GM12892 (cell line): ENCODE measurements around the gene FOXS1.

Source experiments
- DNase-seq: peaks from one replicate; pipeline ENCODE4 v3.0.0; 2011; ENCODE audit not compliant: insufficient read length
- FAIRE-seq: peaks from 2 replicates; lab custom pipeline; 2011; peaks lifted over from hg19 to GRCh38; lab: Jason Lieb, UNC
- POLR2A ChIP-seq: IDR thresholded peaks from 2 replicates; pipeline ENCODE4 v1.6.1; 2011; ENCODE audit warnings: low read depth, low read length, control low read depth
- POLR2AphosphoS5 ChIP-seq: IDR thresholded peaks from 2 replicates; pipeline ENCODE4 v1.6.1; 2011; ENCODE audit warnings: low read depth, low read length, control low read depth
- TAF1 ChIP-seq: IDR thresholded peaks from 2 replicates; pipeline ENCODE4 v1.6.1; 2011; ENCODE audit warnings: low read depth, mild to moderate bottlenecking, control low read depth, low read length, borderline replicate concordance

The FOXS1 gene

DNA sequence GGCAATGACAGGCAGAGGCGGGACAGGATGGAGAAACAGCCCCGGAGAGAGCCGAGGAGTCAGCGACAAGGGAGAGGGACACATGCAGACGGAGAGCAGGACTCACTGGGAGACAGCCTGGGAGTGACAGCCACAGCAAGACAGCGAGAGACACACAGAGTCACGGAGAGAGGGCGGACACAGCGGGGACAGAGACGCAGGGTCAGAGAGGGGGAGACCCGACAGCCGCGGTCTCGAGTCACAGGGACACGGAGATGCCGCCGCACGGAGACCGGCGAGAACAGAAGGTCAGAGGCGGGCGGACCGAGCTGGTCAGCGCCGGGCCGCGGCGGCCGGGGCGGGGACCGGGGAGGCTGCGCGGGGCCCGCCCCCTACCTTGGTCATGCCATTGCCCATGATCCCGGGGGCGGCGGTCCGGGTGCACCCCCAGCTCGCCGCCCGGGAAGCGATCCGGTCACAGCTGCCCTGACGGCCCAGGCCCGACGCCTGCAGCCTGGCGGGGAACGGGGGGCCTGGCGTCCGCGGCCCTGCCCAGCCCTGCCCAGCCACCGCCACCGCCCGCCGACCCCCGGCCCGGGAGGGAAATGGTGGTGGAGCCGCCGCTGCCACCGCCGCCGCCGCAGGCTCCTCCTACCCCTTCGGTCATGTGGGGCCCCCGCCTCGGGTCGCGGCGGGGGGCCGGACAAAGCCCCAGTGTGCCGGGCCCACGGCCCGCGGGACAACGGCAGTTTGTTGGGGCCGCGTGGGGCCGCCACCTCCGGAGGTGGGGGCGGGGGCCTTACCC lies 24.7 kb upstream of the FOXS1 start, which contains the start of the genes DUSP15 and TTLL9:
Gene DUSP15, minus strand, starts transcription at position 586 of the 784 bp plus-strand sequence. Its CDS starts 190 bp downstream, at position 396.
Gene TTLL9, plus strand, starts transcription at position 693 of the 784 bp plus-strand sequence. CDS start 493 bp downstream, outside the sequence.
- FAIRE-seq, result no peak
- DNase-seq, result no peak

GRCh38 chr20:31869673-31869941 lies 24.2 kb upstream of the FOXS1 start:
- FAIRE-seq (no peak), DNase-seq (no peak)
- TF ChIP-seq TAF1 (no peak), POLR2A (no peak), POLR2AphosphoS5 (no peak)

More for the DNA sequence above, 24.7 kb upstream of the FOXS1 start, which contains the start of the genes DUSP15 and TTLL9:
- no peak for TF ChIP-seq TAF1
- TF ChIP-seq POLR2AphosphoS5, result no peak
- TF ChIP-seq POLR2A, result no peak

GRCh38 chr20:31868853-31869672 lies 23.7 kb upstream of the FOXS1 start:
- TF ChIP-seq POLR2A (no peak), TAF1 (no peak), POLR2AphosphoS5 (no peak)
- no peak for FAIRE-seq
- no peak for DNase-seq

DNA sequence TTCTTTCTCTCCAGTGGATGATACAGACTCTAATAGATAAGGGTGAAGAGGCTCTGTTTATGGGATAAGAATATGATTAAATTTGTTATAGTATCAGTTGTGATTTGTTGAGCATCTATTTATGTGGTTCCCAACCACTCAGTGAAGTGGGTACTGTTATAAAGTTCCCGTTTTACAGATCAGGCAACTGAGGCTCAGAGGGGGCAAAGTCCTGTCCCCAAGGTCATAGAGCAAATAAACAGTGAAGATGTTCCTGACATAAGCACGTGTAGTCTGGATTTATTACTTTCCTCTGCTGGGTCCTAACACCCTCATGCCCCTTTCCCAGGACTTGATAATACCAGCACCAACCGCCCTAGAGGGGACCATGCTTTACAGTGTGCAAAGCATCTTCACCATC lies 20.8 kb upstream of the FOXS1 start:
- FAIRE-seq (no peak), DNase-seq (no peak)
- TF ChIP-seq POLR2AphosphoS5 (no peak), POLR2A (no peak), TAF1 (no peak)

DNA sequence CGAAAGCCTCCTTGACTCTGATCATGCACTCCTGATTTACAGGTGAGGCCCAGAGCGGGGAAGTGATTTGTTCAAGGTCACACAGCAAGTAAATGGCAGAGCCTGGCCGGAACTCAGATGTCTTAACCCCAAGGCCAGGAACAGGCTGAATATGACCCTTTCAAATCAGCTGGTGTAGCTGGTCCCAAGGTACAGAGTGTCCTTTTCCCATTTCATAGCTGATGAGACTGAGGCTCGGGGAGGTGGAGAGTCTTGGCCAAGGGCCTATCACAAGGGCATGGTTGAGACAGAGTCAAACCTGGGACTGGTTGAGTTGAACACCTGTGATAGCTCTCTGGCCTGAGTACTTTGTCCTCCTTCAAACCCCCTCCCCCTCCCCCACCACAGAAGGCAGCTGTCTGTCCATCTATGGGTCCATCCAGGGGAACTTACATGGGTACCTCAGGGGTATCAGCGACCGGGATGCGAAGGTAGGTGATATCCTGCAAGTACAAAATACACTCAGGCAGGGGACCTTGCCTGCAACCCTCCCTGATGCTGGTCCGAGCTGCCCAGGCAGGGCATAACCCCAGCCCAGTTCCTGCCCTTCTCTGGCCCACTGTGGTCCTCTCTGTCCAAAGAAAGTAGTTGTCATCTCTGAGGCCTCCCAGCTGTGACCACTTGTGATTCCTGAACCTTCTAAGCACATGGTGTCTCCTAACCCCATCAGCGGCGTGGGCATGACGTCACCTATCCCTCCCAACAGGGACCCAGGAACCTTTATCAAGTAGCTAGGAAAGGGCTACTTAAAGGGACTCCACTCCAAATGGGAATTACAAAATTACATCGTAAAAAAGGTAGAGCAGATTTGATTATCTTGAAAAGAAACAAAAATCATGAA lies 19.4 kb upstream of the FOXS1 start:
- no peak for TF ChIP-seq POLR2AphosphoS5
- no peak for TF ChIP-seq POLR2A
- TF ChIP-seq TAF1, result no peak
- FAIRE-seq (no peak), DNase-seq (no peak)

DNA sequence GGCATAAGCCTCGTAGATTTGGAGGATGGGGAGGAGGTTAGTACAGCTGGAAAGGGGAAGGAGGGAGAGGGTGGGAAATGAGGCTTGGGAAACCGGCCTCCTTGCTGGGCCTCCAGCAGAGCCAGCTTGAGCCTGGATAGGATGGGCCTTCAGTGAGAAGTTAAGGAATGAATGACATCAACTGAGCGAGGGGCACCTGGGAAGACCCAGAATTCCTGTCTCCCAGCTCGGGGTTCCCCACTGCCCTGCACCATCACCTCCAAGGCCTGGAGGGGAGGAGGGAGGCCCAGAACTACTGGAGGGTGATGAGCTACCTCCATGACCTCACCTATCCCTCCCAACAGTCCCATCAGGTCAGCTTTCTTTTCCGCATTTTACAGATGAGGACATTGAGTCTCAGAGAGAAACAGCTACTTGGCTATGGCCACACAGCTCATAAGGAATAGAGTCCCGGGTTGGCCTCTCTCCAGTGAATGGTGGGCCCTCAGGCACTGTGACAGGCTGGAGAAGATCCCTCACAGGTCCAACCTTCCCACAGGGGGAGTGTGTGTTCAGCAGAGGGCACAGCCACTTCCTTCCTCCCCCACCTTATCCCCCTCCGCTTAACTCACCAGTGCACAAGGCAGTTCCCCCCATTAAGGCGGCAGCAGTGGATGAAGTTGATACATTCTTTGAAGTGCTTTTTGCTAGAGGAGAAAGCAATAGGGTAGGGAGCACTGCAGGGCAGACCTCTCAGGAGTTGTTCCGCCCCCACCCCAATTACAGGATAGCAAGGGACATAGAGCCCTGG lies 18.1 kb upstream of the FOXS1 start:
- FAIRE-seq, result no peak

GRCh38 chr20:31862506-31862905 lies 17.1 kb upstream of the FOXS1 start:
- FAIRE-seq (no peak), DNase-seq (no peak)
- no peak for TF ChIP-seq TAF1
- TF ChIP-seq POLR2A, result no peak

More for the DNA sequence above, 18.1 kb upstream of the FOXS1 start:
- no peak for DNase-seq
- TF ChIP-seq TAF1 (no peak), POLR2AphosphoS5 (no peak), POLR2A (no peak)

GRCh38 chr20:31862157-31862470 lies 16.7 kb upstream of the FOXS1 start:
- FAIRE-seq (no peak), DNase-seq (no peak)
- TF ChIP-seq POLR2AphosphoS5, result no peak
- no peak for TF ChIP-seq POLR2A
- no peak for TF ChIP-seq TAF1

GRCh38 chr20:31861385-31862156 lies 16.2 kb upstream of the FOXS1 start:
- DNase-seq, result peak; percentile 95
- TF ChIP-seq POLR2AphosphoS5 (no peak), POLR2A (no peak), TAF1 (no peak)
- peak; percentile 51 for FAIRE-seq

- no peak for TF ChIP-seq TAF1
- TF ChIP-seq POLR2AphosphoS5, result no peak
- no peak for TF ChIP-seq POLR2A
- FAIRE-seq (no peak), DNase-seq (no peak)
Measured at GRCh38 chr20:31861135-31861384, 15.7 kb upstream of the FOXS1 start.
